Activated naive CD8-positive, alpha-beta T cell treated with anti-CD3 and anti-CD28 coated beads, Interleukin-2, amount 10 ng/mL, durations not matched to agents 7 days and 5 days (primary cell): ENCODE results near the gene SPATA45. TPM values are rescaled to one million over a fixed set of nuclear protein-coding genes. Genes with fewer than 3 reads are reported as not detected.

Source experiments
- ATAC-seq: fragments of 150-1000 bp; cut with Tn5 transposase; one replicate; pipeline ENCODE4 v1.10.0; 2021; ENCODE audit warnings: low read depth, moderate library complexity
- POLR2A ChIA-PET: fragments of 350-600 bp; sonication (Branson Sonifier 250); formaldehyde crosslinking; loops from one replicate; lab custom pipeline; 2021; ENCODE audit warnings: antibody characterized with exemption; lab: Charles Lee
- DNase-seq: peaks from one replicate; pipeline ENCODE4 v3.0.0; 2021
- H3K27ac Mint-ChIP-seq: one replicate; pipeline ENCODE4 v1.8.0; 2022; ENCODE audit warnings: mild to moderate bottlenecking, mixed read lengths
- H3K27me3 Mint-ChIP-seq: one replicate; pipeline ENCODE4 v1.8.0; 2022; ENCODE audit warnings: mild to moderate bottlenecking, moderate library complexity, mixed read lengths
- H3K36me3 Mint-ChIP-seq: one replicate; pipeline ENCODE4 v1.8.0; 2021; ENCODE audit warnings: mild to moderate bottlenecking, mixed read lengths
- H3K4me1 Mint-ChIP-seq: one replicate; pipeline ENCODE4 v1.8.0; 2021; ENCODE audit warnings: mixed read lengths
- H3K4me3 Mint-ChIP-seq: one replicate; pipeline ENCODE4 v1.8.0; 2022; ENCODE audit warnings: mild to moderate bottlenecking, moderate library complexity, mixed read lengths
- H3K9me3 Mint-ChIP-seq: one replicate; pipeline ENCODE4 v1.8.0; 2021; ENCODE audit warnings: mixed read lengths
- total RNA-seq, 2 experiments: library from RNA; stranded (reverse); gene quantifications; one replicate each; pipeline ENCODE4 v1.2.3, GENCODE V29; 2021

SPATA45 gene
- total RNA-seq, 2 experiments from 2014 or later, result not detected

DNA sequence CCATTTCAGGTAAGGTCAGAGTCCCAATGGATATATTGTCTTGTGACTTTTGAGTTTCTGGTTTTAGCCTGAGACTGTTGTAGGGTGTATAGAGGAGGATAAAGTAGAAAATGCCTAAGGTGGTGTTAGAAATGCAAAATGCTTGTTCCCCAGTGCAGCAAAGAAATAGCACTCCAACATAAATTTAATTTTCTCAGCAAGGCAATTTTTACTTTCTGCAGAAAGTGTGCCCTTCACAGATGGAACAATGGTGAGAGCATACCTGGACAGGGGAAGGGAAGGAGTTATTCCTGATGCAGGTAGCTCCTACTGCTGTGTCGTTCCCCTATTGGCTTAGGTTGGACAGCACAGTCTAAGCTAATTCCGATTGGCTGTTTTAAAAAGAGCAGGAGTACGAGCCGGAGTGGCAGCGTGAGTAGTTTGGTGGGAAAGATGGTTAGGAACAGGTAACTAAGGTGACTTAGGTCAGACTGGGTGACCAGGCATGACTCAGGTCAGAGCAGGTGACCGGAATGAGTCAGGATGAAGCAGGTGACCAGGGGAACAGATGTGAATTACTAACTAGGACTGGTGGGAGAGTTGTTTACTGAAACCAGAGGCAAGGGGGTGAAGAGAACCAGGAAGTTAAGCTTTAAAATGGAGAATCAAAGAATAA, 21.5 kb downstream of the SPATA45 start:
- DNase-seq (no peak), ATAC-seq (no peak)
- peaks cover 14% of the 10 kb centered on the region for H3K9me3 Mint-ChIP-seq
- H3K27me3 Mint-ChIP-seq, result peaks cover 5% of the 10 kb centered on the region
- H3K4me3 Mint-ChIP-seq, result no peak overlapping the region
- peaks cover 2% of the 10 kb centered on the region for H3K36me3 Mint-ChIP-seq
- H3K4me1 Mint-ChIP-seq, result no peaks in the 10 kb centered on the region
- POLR2A ChIA-PET, result no interaction called here
- H3K27ac Mint-ChIP-seq, result no peak overlapping the region

DNA sequence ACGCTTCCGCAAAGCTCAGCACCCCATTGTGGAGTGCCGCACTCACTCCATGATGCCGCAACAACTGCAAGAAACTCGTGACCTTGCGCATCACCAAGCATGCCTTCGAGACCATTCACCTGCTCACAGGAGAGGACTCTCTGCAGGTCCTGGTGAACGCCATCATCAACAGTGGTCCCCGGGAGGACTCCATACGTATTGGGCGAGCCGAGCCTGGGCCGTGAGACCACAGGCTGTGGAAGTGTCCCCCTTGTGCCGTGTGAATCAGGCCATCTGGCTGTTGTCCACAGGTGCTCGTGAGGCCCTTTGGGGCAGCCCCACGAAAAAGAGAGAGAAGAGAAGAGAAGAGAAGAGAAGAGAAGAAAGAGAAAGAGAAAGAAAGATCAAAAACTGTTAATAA, 23.2 kb downstream of the SPATA45 start:
- no peak overlapping the region for H3K27ac Mint-ChIP-seq
- peaks cover 14% of the 10 kb centered on the region for H3K9me3 Mint-ChIP-seq
- no peak for DNase-seq
- H3K4me1 Mint-ChIP-seq, result peaks cover 3% of the 10 kb centered on the region
- H3K27me3 Mint-ChIP-seq, result peaks cover 5% of the 10 kb centered on the region
- H3K36me3 Mint-ChIP-seq, result peaks cover 2% of the 10 kb centered on the region
- H3K4me3 Mint-ChIP-seq, result no peak overlapping the region
- POLR2A ChIA-PET, result no interaction called here
- no peak for ATAC-seq

DNA sequence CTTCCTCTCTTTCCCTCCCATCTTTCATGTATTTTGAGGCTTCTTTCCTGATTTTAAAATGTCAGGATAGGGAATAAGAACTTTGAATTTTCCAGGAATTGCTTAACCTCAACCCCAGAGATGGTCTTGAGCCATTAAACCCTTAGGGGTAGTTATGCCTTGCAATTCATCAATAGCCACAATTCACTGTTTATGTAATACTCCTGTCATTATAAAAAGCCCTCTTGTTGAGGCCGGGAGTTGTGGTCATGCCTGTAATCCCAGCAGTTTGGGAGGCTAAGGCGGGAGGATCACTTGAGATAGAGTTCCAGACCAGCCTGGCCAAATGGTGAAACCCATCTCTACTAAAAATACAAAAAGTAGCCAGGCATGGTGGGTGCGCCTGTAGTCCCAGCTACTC, 24.5 kb downstream of the SPATA45 start:
- Mint-ChIP-seq H3K9me3 (peaks cover 14% of the 10 kb centered on the region), H3K27ac (no peak overlapping the region), H3K4me3 (no peak overlapping the region), H3K36me3 (peaks cover 2% of the 10 kb centered on the region), H3K27me3 (peaks cover 5% of the 10 kb centered on the region), H3K4me1 (peaks cover 4% of the 10 kb centered on the region)
- POLR2A ChIA-PET, result no interaction called here
- no peak for DNase-seq
- no peak for ATAC-seq

DNA sequence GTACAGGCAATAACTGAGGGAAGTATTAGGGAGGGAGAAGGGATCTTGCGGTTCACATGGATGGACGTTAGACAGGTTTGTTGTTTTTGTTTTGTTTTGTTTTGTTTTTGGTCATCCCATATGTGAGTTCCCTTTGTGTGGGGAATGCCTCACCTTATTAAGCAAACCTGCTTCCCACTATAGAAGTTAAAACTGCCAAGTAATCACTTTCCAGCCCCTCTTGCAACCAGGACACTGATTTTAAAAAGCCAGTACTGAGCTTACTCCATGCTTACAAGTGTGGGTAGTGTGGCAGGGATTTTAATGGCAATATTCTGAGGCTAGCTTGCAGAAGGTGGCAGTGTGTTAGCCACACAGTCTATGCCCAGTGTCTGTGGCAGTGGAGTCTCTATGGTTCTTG, 26.5 kb downstream of the SPATA45 start:
- Mint-ChIP-seq H3K4me3 (no peak overlapping the region), H3K9me3 (peaks cover 9% of the 10 kb centered on the region), H3K27ac (no peak overlapping the region), H3K36me3 (peaks cover 4% of the 10 kb centered on the region), H3K27me3 (no peaks in the 10 kb centered on the region), H3K4me1 (peaks cover 4% of the 10 kb centered on the region)
- no peak for ATAC-seq
- no peak for DNase-seq
- POLR2A ChIA-PET, result no interaction called here

DNA sequence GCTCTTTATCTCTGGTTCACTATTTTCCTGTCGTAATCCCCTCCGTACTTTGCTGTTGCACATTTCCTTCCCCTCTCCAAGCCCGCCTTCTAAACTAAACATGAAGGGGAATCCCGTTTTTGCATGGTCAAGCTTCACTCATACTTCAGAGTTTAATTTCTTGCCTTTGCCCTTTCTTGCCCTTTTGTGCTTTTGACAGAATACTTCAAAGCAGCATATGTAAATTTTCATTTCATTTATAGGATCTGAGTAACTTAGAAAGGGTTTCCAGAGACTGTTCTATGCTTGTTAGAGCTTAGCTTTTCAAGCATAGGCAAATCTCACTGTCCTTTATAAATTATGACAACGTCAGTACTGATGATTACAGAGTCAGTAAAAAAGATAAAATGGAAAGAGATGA, 27.7 kb downstream of the SPATA45 start:
- no peaks in the 10 kb centered on the region for H3K27me3 Mint-ChIP-seq
- no peak overlapping the region for H3K4me3 Mint-ChIP-seq
- H3K4me1 Mint-ChIP-seq, result peaks cover 6% of the 10 kb centered on the region
- peaks cover 4% of the 10 kb centered on the region for H3K36me3 Mint-ChIP-seq
- ATAC-seq (no peak), DNase-seq (no peak)
- H3K27ac Mint-ChIP-seq, result no peak overlapping the region
- H3K9me3 Mint-ChIP-seq, result peaks cover 5% of the 10 kb centered on the region
- POLR2A ChIA-PET, result no interaction called here

DNA sequence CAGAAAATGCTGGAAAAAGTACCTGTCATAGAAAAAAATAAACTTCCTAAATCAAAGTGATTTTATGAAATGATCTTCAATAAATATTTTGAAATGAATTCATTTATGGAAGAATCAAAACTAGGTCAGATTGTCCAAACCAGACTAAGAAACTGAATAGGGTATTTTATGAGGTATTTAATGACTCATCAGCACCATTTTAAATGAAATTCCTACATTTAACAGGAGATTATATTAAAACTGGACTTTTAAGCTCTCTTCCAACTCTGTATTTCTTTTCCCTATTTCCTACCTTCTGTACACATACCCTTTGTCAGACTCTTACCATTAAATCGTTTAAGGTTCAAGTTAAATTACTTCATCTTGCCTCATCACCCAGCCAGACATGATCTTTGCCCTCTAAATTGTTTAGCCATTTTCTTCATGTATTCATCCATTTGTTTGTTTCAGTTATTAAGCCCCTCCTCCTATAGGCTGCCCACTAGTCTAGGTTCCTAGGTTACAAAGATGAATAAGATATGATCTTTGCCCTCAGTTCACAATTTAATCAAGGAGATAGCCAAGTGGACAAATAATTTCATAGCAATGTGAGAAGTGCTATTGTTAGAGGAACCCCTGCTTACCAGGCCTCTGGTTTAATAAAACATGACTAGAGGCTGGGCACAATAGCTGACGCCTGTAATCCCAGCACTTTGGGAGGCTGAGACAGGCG, 30.7 kb downstream of the SPATA45 start:
- POLR2A ChIA-PET, result no interaction called here
- Mint-ChIP-seq H3K27me3 (no peaks in the 10 kb centered on the region), H3K36me3 (peaks cover 2% of the 10 kb centered on the region), H3K4me1 (peaks cover 6% of the 10 kb centered on the region), H3K27ac (no peak overlapping the region), H3K9me3 (no peaks in the 10 kb centered on the region), H3K4me3 (no peak overlapping the region)
- DNase-seq, result no peak
- ATAC-seq, result no peak

DNA sequence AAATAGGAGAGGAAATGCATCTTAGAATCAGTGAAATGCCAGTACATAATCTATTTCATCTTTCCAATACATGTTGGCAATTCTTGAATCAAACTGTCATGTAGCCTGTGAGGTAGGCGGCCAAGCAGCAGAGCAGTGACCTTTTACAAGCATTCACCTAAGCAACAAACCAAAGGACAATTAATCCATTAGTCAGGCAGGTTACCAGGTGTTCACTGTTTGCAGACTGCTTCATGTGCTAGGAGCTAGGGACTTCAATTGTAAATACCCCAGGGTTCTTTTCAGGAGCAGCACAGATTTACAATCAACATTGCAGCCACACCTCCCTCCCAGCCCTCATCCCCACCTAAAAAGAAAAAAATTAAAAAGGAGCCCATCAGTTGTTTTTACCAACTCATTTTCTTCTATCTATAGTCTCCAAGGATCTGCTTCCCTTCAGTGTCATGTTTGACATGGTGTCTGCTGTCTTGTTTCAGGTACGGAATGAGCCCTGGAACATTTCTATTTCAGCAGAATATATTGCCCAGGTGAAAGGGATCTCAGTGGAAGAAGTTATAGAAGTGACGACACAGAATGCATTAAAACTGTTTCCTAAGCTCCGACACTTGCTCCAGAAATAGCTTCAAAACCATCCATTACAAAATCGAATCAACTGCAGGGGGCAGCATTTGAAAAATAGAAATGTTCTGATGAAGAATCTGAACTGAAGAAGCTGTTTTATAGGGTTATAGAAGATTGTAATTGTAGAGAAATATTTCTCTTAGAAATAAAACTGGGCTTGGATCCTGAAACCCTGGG, 32.7 kb downstream of the SPATA45 start:
- no peak overlapping the region for H3K4me3 Mint-ChIP-seq
- H3K9me3 Mint-ChIP-seq, result no peaks in the 10 kb centered on the region
- ATAC-seq, result no peak
- no peak for DNase-seq
- peaks cover 2% of the 10 kb centered on the region for H3K36me3 Mint-ChIP-seq
- peaks cover 6% of the 10 kb centered on the region for H3K4me1 Mint-ChIP-seq
- POLR2A ChIA-PET, result no interaction called here
- H3K27ac Mint-ChIP-seq, result no peak overlapping the region
- no peaks in the 10 kb centered on the region for H3K27me3 Mint-ChIP-seq

DNA sequence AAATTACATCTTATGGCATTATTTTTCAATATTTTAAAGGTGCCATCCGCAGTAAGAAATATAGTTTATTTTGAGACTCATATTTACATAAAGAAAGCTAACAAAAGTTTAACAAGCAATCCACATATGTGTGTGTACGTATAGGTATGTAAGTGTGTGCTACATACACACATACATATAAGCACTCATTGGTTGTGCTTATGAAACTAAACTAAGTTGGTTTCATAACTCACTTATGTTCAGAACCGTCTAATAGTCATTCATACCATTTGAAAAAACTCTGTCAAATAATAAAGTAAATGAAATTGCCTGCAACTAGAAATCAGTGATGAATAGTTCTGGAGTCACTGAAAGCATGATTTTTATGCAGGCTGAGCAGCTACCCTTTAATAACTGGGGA, 41.7 kb downstream of the SPATA45 start:
- H3K4me3 Mint-ChIP-seq, result no peak overlapping the region
- H3K27ac Mint-ChIP-seq, result no peak overlapping the region
- peaks cover 4% of the 10 kb centered on the region for H3K36me3 Mint-ChIP-seq
- ATAC-seq (no peak), DNase-seq (no peak)
- no peaks in the 10 kb centered on the region for H3K9me3 Mint-ChIP-seq
- POLR2A ChIA-PET, result no interaction called here
- H3K4me1 Mint-ChIP-seq, result no peaks in the 10 kb centered on the region
- no peaks in the 10 kb centered on the region for H3K27me3 Mint-ChIP-seq

DNA sequence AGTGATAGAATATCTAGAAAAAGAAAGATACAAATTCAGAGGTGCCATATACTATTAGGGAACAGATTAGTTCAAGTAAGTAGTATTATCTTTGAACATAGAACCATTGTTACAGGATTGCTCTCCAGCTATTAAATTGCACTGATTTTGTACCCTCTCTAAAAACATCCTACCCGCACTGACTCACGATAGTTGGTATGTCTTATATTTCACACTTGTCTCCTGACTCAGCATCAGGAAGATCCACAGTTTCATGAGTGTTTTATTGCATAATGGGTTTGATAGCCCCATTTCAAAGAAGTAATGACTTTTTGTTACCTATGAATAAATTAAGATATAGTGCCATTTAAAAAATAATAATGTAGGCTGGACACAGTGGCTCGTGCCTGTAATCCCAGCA, 49.8 kb downstream of the SPATA45 start:
- H3K4me1 Mint-ChIP-seq, result peaks cover 14% of the 10 kb centered on the region
- peaks cover 16% of the 10 kb centered on the region for H3K36me3 Mint-ChIP-seq
- no peak overlapping the region for H3K27ac Mint-ChIP-seq
- POLR2A ChIA-PET, result no interaction called here
- no peak overlapping the region for H3K4me3 Mint-ChIP-seq
- H3K9me3 Mint-ChIP-seq, result no peaks in the 10 kb centered on the region
- no peak for ATAC-seq
- no peak for DNase-seq
- H3K27me3 Mint-ChIP-seq, result no peaks in the 10 kb centered on the region

DNA sequence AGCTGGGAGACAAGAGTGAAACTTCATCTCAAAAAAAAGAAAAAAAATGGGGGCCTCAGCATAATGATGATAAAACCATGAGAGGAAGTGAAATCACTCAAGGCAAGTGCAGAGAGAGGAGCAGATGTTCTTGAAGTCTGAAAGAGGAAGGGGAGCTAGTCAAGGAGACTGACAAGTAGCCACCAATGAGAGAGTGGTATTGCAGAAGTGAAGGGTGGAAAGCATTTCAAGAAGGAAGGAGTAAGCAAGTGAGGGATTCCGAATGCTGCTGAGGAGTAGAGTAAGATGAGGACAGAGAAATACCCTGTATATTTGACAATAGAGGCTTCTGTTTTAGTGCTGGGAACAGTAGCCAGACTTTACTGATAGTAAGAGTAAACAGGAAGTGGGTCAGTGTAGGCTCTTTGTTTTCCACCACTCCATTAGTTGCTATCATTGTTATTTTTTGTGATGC, 52.9 kb downstream of the SPATA45 start:
- POLR2A ChIA-PET, result interaction anchor here (1.2 kb wide), 1 partner anchor 63 kb away, joined by 4 read pairs; the partner anchor contains the start of gene FLVCR1
- Mint-ChIP-seq H3K27ac (peak overlapping the region; percentile 74), H3K4me3 (peak overlapping the region; percentile 23), H3K9me3 (no peaks in the 10 kb centered on the region), H3K36me3 (peaks cover 14% of the 10 kb centered on the region), H3K4me1 (peaks cover 24% of the 10 kb centered on the region), H3K27me3 (no peaks in the 10 kb centered on the region)
- no peak for DNase-seq
- ATAC-seq, result no peak

DNA sequence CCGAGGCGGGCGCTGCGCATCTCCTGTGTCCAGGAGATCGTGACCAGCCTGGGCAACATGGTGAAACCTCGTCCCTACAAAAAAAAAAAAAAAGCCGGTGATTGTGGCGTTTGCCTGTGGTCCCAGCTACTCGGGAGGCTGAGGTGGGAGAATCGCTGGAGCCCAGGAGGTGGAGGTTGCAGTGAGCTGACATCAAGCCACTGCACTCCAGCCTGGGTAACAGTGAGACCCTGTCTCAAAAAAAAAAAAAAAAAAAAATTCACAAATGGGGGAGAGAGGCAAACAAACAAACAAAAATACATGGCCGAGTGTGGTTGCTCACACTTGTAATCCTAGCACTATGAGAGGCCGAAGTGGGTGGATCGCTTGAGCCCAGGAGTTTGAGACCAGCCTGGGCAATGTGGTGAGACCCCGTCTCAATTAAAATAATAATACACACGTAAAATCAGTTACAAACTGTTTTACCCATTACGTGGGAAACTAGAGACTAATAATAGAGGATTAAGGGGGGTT, 55.0 kb downstream of the SPATA45 start:
- POLR2A ChIA-PET, result interaction anchor here (0.6 to 2.6 kb wide), 4 partner anchors 66 to 800 kb away, joined by 3 to 22 read pairs (median 6); partner anchors contain the start of gene FLVCR1
- Mint-ChIP-seq H3K4me1 (peaks cover 27% of the 10 kb centered on the region), H3K9me3 (no peaks in the 10 kb centered on the region), H3K27me3 (no peaks in the 10 kb centered on the region), H3K27ac (peak overlapping the region; percentile 97), H3K36me3 (peaks cover 10% of the 10 kb centered on the region), H3K4me3 (peak overlapping the region; percentile 99)
- no peak for DNase-seq
- no peak for ATAC-seq

DNA sequence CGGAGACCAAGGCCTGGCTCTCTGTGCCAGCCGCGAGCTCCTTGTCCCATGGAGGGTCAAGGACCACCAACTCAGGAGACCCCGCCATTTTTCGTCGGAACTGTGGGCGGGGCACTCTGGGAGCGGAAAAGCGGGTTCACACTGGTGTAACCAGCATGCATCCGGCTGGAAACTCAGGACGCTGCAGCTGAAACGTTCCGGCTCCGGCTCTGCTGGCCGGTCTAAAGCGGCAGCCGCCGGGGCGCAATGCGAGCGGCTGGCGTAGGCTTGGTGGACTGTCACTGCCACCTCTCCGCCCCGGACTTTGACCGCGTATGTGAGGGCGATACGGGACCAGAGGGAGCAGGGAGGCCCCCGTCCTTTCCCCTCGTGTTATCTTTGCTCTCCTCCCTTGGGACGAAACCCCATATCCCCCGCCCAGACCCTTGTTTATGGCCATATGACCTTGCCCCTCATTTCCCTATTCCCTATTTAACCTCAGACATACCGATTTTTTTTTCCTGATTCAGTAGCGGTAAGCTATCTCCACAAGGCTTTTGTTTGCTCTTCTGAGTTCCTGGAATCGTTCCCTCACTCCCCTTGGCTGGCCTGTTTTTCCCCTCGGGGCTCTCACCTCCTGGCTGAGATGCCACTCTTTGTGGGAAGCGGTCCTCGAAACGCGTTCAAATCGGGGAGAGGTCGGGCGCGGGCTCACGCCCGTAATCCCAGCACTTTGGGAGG, 55.6 kb downstream of the SPATA45 start, which contains the start of the genes NSL1 and TATDN3:
TSS of gene NSL1 (minus strand) at position 102 of the 720 bp plus-strand sequence. CDS start at position 88, 14 bp downstream.
TSS of gene TATDN3 (plus strand) at position 219 of the 720 bp plus-strand sequence. CDS start at position 247, 28 bp downstream.
- POLR2A ChIA-PET, result interaction anchor here (0.6 to 2.6 kb wide), 12 partner anchors 15 to 801 kb away, joined by 3 to 22 read pairs (median 5); partner anchors contain the start of genes ATF3 and FLVCR1
- peaks cover 27% of the 10 kb centered on the region for H3K4me1 Mint-ChIP-seq
- H3K27ac Mint-ChIP-seq, result peak within 1 kb of the TSS; percentile 97
- DNase-seq (peak; percentile 99), ATAC-seq (peak; percentile 87)
- peak within 1 kb of the TSS; percentile 99 for H3K4me3 Mint-ChIP-seq
- H3K27me3 Mint-ChIP-seq, result no peaks in the 10 kb centered on the region
- H3K36me3 Mint-ChIP-seq, result peaks cover 10% of the 10 kb centered on the region
- H3K9me3 Mint-ChIP-seq, result no peaks in the 10 kb centered on the region
